GM21360 (cell line): ENCODE results near the gene ATP5ME.

Source experiments
- ATAC-seq: cut with Tn5 transposase; IDR thresholded peaks from one replicate; pipeline ENCODE4 v1.9.1; 2021; ENCODE audit warnings: mild to moderate bottlenecking, moderate library complexity; ENCODE audit not compliant: unreplicated experiment

Gene ATP5ME

DNA sequence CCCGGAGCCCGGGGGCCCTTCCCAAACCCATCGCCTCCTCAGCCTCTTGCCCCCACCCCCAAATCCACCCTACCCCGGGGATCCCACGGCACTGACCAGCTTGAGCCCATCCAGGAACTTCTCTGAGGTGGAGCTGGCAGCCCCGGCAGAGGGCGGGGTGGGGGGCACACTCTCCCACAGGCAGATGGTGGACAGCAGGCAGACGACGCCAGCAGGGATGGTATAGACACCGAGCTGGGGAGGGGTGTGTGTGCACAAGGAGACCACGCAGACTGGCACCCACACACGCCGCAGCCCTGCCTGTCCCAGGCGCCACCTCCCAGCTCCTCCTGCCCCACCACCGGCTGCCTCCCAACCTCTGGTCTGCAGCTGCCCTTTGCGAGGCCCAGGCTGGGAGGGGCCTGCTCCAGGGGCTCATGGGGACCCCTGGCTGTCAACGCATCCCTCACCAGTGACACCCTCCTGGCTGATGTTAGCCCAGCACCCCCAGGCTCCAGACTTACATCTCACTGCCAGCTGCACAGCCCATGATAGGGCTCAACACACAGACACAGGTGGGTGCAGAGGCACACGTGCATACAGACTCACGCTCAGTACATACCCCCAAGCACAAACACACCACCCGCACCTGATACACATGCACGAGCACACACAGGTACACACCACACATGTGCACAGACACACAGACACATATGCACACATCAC lies 10.7 kb upstream of the ATP5ME start:
- no peak for ATAC-seq

DNA sequence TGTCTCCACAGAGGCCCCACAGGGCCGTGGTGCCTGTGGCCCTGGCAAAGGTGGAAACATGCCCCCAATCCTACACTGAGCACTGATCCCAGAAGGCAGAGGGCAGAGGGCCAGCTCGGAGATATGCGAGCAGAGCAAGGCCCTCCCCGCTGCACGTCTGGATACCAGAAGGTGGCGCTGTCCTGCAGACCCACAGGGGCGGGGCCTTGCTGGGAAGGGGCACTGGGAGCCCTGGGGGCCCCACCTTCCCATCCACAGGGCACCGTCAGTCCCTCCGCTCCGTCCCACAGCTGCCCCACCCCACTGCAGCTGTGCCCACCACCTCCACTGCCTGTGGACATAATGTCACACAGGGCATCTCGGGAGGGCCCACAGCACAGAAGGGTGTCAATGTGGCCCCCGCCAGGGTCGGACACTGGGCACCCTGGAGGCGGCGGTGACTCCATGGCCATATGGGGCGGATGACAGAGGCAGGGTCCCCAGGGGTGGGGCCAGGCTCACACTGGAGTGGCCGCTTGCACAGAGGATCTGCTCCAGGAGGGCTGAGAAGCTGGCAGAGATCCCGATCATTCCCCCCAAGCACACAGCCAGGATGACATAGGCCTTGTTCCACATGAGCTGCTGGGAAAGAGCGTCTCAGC lies 10.0 kb upstream of the ATP5ME start:
- ATAC-seq, result no peak

DNA sequence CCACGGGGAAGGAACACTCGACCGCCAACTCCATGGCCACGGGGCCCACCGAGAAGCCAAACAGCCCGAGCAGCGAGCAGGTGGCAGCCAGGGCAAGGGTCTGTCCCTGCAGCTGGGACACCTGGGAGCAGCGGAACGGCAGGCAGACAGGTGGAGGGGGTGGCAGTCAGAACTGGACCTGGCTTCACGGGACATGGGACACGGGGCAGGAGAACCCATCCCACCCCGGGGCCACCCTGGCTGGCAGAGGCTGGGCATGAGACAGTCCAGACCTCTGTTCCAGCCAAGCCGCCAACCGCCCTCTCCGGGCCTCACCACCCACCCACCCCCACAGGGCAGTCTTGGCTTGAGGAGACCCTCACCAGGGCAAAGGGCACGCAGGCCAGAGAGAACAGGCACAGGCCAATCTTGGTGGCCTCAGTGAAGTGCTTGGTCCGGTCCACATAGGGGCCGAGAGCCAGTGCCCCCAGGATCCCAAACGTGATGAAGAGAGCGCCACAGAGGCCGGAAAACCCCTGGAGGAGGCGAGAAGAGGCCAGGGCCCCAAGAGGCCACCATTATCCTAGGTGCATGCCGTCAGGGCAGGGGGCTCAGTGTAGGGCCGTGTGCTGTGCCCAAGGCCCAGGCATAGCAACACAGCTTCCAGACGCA lies 9.3 kb upstream of the ATP5ME start:
- no peak for ATAC-seq

DNA sequence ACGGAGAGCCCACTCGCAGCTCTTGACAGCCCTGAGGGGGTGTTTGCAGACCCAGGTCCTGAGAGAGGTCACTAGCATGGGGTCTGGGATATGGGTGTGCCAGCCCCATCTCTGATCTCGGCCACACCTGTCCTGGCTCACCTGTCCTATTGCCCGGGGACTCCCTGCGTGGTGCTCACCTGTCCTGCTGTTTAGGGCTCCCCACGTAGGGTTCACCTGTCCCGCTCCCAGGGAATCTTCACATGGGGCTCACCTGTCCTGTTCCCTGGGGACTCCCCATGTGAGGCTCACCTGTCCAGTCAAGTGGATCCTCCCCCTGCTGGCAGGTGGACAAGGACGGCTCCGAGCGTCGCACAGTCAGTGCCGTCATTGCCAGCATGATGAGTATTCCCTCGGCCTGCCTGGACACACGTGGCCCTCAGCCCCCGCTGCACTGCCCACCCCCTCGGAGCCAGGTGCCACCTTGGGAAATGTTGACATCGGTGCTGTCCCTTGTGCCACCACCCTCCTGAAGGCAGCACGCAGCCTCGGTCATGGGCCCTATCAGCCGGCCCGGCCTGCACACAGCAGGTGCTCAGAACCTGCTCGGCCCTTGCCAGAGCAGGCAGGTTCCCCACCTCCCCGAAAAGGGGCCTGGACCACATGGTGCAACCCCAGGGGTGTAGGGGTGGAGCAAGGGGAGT lies 8.6 kb upstream of the ATP5ME start:
- ATAC-seq, result no peak

DNA sequence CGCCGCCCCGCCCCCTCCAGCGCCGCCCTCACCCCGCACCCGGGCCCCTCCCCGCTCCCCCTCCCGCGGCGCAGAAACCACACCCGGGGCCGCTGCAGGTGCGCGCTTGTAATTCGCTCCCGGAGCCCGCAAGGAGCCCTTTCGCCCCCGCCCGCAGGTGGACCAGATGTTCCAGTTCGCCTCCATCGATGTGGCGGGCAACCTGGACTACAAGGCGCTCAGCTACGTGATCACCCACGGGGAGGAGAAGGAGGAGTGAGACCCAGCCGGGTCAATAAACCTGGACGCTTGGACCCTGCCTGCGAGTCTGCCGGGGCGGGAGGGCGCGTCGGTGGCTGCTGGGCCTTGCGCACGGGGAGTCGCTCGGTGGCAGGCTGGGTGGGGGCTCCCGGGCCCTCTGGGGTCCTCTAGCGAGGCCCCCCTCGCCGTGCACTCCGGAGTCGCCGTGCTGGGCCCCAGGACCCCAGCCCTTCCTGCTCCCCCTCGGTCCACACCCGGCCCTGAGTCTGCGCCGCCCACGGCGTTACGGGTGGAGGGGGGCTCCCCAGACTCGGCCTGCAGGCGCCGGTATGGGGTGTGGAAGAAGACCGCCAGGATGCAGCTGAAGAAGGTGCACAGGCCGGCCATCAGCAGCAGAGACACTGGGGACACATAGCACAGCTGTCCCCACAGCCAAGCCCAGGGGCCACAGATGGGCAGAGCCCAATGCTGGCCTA lies 7.8 kb upstream of the ATP5ME start:
- ATAC-seq, result no peak

DNA sequence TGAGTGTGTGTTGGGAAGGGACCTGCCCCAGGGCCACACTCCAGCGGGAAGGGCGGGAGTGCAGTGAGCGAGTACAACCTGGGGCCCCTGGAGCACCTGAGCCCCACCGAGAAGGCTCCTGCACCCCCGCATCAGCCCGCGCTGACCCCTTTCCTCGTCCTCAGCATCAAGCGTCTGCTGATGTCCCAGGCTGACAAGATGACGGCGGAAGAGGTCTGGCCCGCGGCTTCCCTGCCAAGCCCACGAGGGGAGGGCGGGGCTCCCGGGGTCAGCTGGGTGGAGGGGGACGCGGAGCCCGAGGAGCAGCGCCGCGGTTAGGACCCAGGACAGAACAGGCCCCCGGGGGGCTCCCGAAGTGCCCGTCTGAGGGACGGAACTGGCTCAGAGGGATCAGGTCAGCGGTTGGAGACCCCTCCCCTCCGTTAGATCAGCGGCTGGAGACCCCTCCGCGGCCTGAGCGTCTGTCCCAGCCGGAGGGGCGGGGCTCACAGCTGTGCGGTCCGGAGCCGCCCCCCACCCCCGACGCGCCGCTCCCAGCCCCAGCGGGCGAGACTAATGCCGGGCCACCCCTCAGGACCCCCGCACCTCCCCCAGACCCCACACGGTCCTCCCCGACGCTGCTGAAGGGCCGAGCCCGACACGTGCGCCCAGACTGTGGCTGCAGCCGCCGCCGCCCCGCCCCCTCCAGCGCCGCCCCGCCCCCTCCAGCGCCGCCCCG lies 7.0 kb upstream of the ATP5ME start:
- no peak for ATAC-seq

DNA sequence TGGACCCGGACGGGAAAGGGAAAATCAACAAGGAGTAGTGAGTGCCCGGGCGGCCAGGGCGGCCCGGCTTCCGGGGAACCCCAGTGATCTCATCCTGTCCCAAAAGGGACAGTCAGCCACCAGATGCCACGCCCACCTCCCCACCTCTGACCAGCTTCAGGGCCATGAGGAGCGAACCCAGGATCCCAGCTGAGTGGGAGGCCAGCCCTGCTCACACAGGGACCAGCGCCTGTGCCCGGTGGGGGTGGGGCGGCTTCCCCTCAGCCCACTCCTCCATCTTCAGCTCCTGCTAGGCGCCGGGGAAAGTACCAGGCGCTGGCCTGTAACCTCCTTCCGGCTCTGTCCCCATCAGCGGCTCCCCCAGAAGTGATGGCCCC lies 6.5 kb upstream of the ATP5ME start:
- no peak for ATAC-seq

DNA sequence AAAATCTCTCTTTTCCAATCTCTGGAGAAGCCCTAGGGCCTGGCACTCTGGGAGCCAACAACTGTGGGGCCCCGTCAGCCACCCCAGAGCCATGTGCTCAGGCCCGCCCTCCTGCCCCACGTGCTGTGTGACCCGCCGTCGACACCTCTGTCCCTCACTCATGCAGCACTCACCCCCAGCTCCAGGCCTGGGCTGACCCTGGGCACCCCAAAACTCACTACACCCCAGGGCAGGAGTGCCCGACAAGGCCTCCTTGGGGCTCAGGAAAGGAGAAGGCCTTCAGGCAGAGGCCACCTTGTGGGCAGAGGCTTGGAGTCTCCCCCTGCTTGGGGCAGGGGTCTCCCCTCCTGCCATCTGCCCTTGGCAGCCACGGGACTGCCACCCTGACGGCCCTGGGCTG lies 6.0 kb upstream of the ATP5ME start:
- ATAC-seq, result no peak

DNA sequence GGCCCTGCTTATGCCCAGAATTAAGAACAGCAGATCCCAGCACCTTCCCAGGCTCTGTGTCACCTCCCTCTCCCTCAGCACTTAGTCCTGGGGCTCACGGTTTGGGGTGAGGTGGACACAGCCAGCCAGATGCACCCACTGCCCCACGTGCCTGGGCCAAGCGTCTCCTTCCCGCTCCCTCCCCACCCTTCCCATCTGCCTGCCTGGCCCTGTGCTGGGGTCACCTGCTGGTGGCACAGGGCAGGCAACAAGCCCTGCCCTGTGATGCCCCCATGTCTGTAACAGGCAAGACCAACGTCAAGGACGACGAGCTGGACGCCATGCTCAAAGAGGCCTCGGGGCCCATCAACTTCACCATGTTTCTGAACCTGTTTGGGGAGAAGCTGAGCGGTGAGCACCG lies 5.6 kb upstream of the ATP5ME start:
- no peak for ATAC-seq

DNA sequence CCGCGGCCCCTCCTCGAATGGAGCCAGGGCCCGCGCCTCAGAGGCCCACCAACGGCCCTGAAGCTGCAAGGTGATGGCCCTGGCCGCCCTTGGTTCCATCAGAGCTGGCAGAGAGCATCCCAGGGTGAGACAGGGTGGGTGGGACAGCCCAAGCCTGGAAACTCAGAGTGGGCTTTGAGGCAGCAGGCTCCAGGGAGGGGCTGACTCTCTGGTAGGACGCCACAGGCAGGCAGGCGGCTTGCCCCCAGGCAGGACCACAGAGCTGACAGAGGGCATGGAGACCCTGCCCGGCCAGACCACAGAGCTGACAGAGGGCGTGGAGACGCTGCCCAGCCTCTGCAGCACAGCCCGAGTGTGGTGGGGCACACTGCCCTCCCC lies 5.0 kb upstream of the ATP5ME start:
- ATAC-seq, result no peak

DNA sequence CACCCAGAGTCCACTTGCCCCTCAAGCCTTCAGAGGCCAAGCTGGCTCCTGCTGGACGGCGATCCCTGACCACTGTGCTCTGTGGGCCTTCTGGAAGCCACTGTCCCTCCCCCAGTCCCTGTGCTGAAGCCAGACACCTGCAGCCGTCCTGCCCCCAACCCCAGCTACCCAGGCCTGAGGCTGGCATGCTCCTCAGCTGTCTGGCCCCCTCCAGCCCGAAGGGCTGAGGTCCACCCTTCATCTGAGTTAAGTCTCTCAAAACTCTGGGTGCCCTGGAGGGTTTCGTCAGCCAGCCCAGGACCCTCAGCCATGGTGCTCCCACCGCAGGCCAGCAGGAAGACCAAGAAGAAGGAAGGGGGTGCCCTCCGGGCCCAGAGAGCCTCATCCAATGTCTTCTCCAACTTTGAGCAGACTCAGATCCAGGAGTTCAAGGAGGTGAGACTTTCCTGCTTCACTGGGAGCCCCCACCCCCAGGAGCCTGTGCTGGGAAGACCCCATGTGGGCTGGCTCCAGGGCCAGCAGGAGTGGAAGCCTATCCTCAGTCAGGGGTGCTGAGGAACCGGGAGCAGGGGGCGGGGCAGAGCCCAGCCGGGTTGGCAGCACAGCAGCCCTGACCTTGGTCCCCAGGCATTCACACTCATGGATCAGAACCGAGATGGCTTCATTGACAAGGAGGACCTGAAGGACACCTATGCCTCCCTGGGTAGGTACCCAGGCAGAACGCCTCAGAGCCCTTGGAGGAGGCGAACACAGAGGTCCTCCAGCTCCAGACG lies 4.4 kb upstream of the ATP5ME start:
- no peak for ATAC-seq

DNA sequence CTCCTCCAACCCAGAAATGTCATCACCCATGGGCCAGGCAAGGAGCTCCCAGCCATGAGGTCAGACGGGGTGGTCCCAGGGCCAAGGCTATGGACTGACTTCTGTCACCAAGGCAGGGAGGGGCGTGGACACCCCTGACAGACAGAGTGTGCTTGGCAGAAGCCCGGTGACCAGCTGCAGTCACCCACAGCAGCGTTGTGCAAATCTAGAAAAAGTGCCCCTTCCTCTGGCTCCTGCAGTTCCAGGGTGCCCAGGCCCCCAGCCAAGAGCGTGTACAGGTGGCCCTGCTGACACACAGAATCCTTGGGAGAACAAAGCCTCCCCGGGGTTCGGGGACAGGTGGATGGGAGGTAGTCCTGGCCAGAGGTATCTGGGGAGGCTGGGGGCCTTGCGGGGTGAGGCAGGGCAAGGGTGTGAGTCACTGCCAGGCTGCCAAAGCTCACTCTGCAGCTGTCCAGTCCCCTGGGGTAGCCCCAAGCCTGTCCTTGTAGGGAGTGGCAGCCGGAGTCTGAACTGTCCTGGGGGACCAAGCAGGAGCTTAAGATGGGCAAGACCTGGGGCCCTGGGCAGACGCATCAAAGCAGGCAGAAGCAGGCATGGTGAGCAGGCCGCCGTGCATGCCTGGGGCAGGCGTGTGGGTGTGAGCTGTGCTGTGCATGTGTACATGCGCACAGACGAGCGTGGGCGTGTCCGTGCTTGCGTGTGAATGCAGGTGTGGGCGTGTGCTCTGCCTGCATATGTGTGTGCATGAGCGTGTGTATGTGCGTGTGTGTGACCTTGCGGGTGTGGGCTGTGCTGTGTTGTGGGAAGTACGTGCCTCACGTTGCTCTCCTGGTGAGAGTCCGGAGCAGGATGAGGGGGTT lies 3.6 kb upstream of the ATP5ME start:
- no peak for ATAC-seq

DNA sequence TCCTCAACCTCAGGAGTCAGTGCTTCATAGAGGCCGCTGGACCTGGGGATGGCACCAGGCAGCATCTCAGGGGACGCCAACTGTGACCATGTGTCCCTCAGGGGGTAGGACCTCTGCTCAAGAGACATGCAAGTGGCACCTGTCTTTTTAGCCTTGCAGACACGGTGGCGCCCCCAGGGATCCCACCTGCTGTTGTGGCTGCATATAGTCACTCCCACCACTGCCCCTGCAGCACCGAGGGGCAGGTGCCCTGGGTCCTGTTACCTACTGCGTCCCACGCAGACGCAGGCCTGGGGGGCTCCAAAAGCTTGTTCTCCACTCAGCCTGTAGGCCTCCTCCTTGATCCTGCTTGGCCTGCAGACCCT lies 2.8 kb upstream of the ATP5ME start:
- no peak for ATAC-seq

DNA sequence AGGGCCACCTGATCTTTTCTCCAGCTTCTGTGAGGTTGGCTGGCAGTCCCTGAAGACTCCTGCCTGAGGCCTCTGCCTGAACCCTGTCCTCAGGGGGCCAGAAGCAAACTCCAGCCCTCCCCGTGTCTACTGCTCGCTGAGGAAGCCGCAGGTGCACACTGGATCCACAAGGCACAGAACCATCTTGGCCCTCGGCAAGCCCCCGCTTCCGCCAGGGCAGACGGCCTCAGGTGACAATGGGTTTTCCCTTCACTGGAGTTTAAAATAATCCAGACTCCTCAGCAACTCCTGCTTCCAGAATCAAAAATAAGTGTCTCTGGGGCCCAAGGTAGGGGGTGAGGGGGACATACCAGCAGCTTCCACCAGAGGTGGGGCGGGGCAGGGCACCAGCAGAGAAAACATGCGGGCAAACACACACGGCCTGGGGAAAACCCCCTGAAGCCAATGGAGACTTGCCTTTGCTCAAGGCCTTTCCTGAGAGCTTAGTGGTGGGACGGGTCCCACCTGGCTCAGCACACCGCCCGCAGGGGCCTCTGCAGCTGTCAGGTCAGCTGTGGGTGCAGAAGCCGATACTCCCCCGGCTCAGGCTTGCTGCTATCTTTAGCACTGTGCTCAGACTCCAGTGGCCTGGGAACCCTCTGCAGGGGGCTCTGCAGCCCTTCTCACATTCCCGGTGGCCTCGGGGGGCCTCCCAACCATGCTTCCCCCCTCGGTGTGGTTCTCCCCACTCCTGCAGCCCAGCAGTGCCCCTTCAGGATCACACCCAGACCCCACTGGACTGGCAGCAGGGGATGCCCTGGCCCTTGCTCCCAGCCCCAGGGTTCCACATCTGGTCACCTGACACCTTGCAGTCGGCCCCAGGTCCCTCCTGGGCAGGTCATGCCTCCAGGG lies 2.1 kb upstream of the ATP5ME start:
- ATAC-seq, result peak; percentile 19

DNA sequence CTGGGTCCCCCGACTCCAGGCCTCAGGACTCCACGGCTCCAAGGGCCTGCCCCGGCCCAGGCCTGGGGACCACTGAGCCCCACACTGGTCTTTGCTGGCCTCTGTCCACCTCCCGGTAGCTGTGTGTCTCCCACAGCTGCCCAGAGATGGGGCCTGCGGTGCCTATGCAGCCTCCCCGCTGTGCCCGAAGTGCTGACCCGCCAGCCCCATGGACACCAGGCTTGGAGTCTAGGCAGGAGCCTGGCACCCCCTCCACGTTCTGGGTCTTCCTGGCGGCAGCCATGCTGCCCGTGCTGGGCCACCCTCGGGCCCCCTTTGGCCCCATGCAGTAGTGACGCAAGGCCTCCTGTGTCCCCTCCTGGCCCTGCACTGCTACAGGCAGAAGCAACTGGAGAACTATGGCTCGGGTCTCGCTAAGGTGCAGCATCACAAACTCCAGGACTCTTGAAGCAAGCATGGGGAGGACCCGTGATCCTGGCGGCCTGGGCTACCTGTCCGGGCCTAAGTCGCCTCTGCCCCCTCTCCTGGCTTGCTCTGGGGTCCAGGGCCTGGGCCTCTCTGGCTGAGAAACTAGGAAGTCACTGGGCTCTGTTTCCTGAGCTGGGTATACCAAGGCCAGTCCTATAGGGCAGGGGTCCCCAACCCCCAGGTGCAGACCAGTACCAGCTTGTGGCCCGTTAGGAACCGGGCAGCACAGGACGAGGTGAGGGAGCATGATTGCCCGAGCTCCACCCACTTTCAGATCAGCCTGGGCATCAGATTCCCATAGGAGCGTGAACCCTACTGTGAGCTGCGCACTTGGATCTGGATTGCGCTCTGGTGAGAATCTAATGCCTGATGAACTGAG lies 1.2 kb upstream of the ATP5ME start:
- peak; percentile 8 for ATAC-seq

DNA sequence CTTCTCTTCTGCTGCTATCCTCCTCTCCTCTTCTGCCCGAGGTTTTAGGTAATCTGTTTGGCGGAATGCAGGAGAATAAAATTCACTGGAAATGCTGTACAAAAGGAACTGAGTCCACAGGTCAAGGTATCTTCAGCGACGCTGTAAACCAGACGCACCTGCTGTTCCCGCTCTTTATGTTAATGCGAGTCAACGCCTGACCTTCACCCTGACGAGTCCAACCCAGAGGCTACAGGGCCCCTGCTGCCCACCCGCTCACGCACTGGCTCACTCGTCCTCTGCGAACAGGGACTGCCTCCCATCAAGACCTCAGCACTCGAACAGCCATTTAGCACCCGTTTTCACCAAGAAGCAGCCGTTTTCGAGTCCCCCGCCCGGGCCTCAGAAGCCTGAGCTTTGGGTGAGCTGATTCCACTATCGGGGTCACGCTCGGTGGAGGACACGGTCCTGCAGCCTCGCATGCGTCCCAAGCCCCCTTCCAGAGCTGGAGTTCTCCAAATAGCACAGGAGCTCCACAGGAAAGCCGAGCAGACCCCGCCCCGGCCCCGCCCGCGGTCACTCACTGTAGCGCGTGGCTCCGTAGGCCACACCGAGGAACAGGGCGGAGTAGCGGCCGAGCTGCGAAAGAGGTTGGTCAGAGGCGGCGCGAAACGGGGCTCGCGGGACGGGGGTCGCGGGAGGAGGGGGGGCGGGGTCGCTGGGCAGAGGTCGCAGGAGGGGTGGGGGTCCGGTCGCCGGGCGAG lies 556 bp downstream of the ATP5ME start:
- ATAC-seq, result no peak
